Osteocyte (in vitro differentiated cells): ENCODE results near the gene GSK3B. TPM values are rescaled to one million over a fixed set of nuclear protein-coding genes. Genes with fewer than 3 reads are reported as not detected.
A peak's percentile ranks its signal among the peaks of the same experiment; 100 is the strongest.

ENCODE experiments used
- DNase-seq: peaks from one replicate; pipeline ENCODE4 v3.0.0; 2021; ENCODE audit warnings: mixed read lengths; ENCODE audit not compliant: unreplicated experiment; ENCODE audit errors: extremely low spot score
- H3K27ac Mint-ChIP-seq: one replicate; pipeline ENCODE4 v1.8.0; 2021; ENCODE audit warnings: mild to moderate bottlenecking, mixed read lengths; ENCODE audit not compliant: unreplicated experiment
- H3K27me3 Mint-ChIP-seq: one replicate; pipeline ENCODE4 v1.8.0; 2021; ENCODE audit warnings: mixed read lengths; ENCODE audit not compliant: unreplicated experiment
- H3K36me3 Mint-ChIP-seq: one replicate; pipeline ENCODE4 v1.8.0; 2021; ENCODE audit warnings: mixed read lengths; ENCODE audit not compliant: unreplicated experiment
- H3K4me1 Mint-ChIP-seq: one replicate; pipeline ENCODE4 v1.8.0; 2021; ENCODE audit warnings: mixed read lengths; ENCODE audit not compliant: unreplicated experiment
- H3K4me3 Mint-ChIP-seq: one replicate; pipeline ENCODE4 v1.8.0; 2021; ENCODE audit warnings: mild to moderate bottlenecking, moderate library complexity, mixed read lengths; ENCODE audit not compliant: unreplicated experiment
- H3K9me3 Mint-ChIP-seq: one replicate; pipeline ENCODE4 v1.8.0; 2021; ENCODE audit warnings: mixed read lengths; ENCODE audit not compliant: unreplicated experiment
- CTCF ChIP-seq: fragments of 200-600 bp; sonication (generic); IDR thresholded peaks from 2 replicates; pipeline ENCODE4 v1.5.0; 2021; ENCODE audit warnings: antibody characterized with exemption, mild to moderate bottlenecking, moderate library complexity
- total RNA-seq: library from RNA; stranded (reverse); gene quantifications from 2 replicates; pipeline ENCODE4 v1.2.1, GENCODE V29; 2021

The GSK3B gene
- total RNA-seq, 1 donor from 2014 or later = 80.0 TPM

- no peaks in the 10 kb centered on the region for H3K9me3 Mint-ChIP-seq
- H3K27me3 Mint-ChIP-seq = no peaks in the 10 kb centered on the region
- peaks cover 22% of the 10 kb centered on the region for H3K4me1 Mint-ChIP-seq
- DNase-seq = peak; percentile 23
- no peak overlapping the region for H3K27ac Mint-ChIP-seq
- TF ChIP-seq CTCF = no peak
- H3K4me3 Mint-ChIP-seq = no peak overlapping the region
- H3K36me3 Mint-ChIP-seq = no peaks in the 10 kb centered on the region
Measured at GRCh38 chr3:120137548-120137947, 43.3 kb upstream of the GSK3B start.

- no peak overlapping the region for H3K27ac Mint-ChIP-seq
- H3K27me3 Mint-ChIP-seq = no peaks in the 10 kb centered on the region
- DNase-seq = no peak
- no peak for TF ChIP-seq CTCF
- no peaks in the 10 kb centered on the region for H3K36me3 Mint-ChIP-seq
- H3K4me1 Mint-ChIP-seq = peaks cover 8% of the 10 kb centered on the region
- H3K4me3 Mint-ChIP-seq = no peak overlapping the region
- no peaks in the 10 kb centered on the region for H3K9me3 Mint-ChIP-seq
Measured at GRCh38 chr3:120130656-120131055, 36.4 kb upstream of the GSK3B start.

DNA sequence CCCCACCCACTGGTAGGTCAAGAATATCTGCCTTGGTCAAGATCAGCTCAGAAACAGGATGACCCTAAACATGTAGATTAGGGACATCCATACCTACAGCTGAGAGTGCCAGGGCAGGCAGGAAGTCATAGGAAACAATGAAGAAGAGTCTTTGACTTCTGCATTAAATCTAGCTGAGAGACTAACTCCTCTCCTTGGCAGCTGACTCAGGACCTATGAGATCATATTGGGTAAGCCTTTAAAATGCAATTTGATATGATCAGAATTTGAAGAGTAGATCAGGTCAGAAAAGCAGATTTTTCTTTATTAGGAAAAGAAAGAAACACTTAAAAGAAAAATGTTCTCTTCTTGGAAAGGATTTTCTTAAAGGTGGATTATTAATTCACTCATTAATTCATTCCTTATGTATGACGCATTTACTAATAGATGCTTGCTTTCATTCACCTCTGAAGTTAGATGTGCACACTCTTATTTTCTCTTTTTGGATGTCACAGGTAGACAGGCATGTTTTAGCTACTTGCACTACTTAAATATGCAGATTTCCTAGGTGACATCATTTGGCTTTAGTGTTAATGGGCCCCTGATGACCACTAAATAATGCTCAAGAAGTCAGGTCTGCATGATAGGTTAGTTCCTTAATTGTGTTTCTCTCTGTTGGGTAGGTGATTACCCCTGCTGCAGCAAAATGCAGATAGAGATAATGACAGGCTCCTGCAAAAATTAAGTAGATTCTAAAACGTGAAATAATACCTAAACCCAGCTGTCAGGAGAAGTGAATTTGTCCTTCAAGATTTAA, 35.7 kb upstream of the GSK3B start:
- DNase-seq = no peak
- H3K27ac Mint-ChIP-seq = no peak overlapping the region
- H3K4me3 Mint-ChIP-seq = no peak overlapping the region
- TF ChIP-seq CTCF = no peak
- peaks cover under 1% of the 10 kb centered on the region for H3K4me1 Mint-ChIP-seq
- no peaks in the 10 kb centered on the region for H3K9me3 Mint-ChIP-seq
- H3K36me3 Mint-ChIP-seq = no peaks in the 10 kb centered on the region
- H3K27me3 Mint-ChIP-seq = no peaks in the 10 kb centered on the region

DNA sequence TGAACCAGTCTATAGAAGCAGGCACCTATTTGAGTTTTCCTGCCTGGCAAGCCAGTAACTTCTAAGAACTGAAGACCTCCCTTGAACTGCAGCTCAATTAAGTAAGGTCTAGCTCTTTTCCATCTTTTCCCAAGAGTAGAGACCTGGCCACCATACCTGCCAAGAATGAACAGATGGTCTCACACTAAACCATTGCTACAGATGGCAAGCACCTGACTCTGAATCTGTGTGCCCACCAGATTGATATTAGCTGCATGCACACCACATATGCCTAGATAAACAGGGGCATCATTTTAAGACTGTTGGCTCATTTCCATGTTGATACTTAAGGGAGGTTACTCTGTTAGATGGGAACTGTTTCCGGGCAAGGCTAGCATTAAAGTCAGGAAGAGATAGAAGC, 34.8 kb upstream of the GSK3B start:
- Mint-ChIP-seq H3K27me3 (no peaks in the 10 kb centered on the region), H3K36me3 (no peaks in the 10 kb centered on the region), H3K4me1 (no peaks in the 10 kb centered on the region), H3K9me3 (no peaks in the 10 kb centered on the region), H3K4me3 (no peak overlapping the region), H3K27ac (no peak overlapping the region)
- TF ChIP-seq CTCF = no peak
- no peak for DNase-seq

DNA sequence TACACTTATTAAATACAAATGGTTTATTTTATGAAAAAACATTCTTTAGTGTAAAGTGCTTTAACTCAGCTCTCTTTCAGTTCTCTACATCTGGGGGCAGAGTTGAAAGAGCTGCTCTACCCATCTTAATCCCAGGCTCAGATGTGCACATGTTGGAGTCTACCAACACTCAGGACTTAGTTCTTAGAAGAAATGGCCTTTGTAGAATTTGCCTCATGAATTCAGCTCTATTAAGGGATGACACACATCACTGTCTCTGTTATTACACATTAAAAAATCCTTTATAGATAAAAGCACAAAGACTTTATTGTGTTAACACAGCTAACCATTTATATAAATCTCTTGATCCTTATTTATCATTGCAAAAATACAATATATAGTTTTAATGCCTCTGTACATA, 31.7 kb upstream of the GSK3B start:
- H3K9me3 Mint-ChIP-seq = no peaks in the 10 kb centered on the region
- H3K27ac Mint-ChIP-seq = no peak overlapping the region
- H3K36me3 Mint-ChIP-seq = no peaks in the 10 kb centered on the region
- TF ChIP-seq CTCF = no peak
- DNase-seq = no peak
- no peaks in the 10 kb centered on the region for H3K4me1 Mint-ChIP-seq
- H3K27me3 Mint-ChIP-seq = no peaks in the 10 kb centered on the region
- no peak overlapping the region for H3K4me3 Mint-ChIP-seq
